Neural cell (in vitro differentiated cells): ENCODE data around the gene SRA1.

ENCODE experiments used
- EP300 ChIP-seq: fragments of 450-650 bp; conservative IDR thresholded peaks from 2 replicates; pipeline ENCODE4 v1.6.1; 2014; ENCODE audit warnings: antibody characterized with exemption, mild to moderate bottlenecking, moderate library complexity; ENCODE audit not compliant: poor library complexity, severe bottlenecking
- EZH2 ChIP-seq: fragments of 200-600, 300-800 bp; shearing (Covaris generic), sonication (generic); IDR thresholded peaks from 2 replicates; pipeline ENCODE4 v1.6.1; 2014; ENCODE audit warnings: antibody characterized with exemption, low read length, borderline replicate concordance, mild to moderate bottlenecking; ENCODE audit not compliant: insufficient read depth, poor library complexity, severe bottlenecking
- MXI1 ChIP-seq: fragments of 450-650 bp; conservative IDR thresholded peaks from 2 replicates; pipeline ENCODE4 v1.6.1; 2014; ENCODE audit warnings: antibody characterized with exemption, mild to moderate bottlenecking; ENCODE audit not compliant: poor library complexity, severe bottlenecking
- POLR2AphosphoS5 ChIP-seq: IDR thresholded peaks from 2 replicates; pipeline ENCODE4 v1.6.1; 2012
- RAD21 ChIP-seq: fragments of 450-650 bp; conservative IDR thresholded peaks from 2 replicates; pipeline ENCODE4 v1.6.1; 2014; ENCODE audit warnings: antibody characterized with exemption, mild to moderate bottlenecking, moderate library complexity
- SMC3 ChIP-seq: fragments of 450-650 bp; conservative IDR thresholded peaks from 2 replicates; pipeline ENCODE4 v1.6.1; 2014; ENCODE audit warnings: antibody characterized with exemption, mild to moderate bottlenecking, moderate library complexity; ENCODE audit not compliant: poor library complexity
- TAF1 ChIP-seq: IDR thresholded peaks from 2 replicates; pipeline ENCODE4 v1.6.1; 2012; ENCODE audit warnings: low read depth
- TF ChIP-seq, protein P1 (sequence below): fragments of 450-650 bp; IDR thresholded peaks from 2 replicates; pipeline ENCODE4 v1.5.1; 2014; ENCODE audit warnings: antibody characterized with exemption, mild to moderate bottlenecking, moderate library complexity; ENCODE audit not compliant: poor library complexity, severe bottlenecking
- TF ChIP-seq, protein P2 (sequence below): IDR thresholded peaks from 2 replicates; pipeline ENCODE4 v1.6.1; 2012; ENCODE audit warnings: borderline replicate concordance

DNA sequence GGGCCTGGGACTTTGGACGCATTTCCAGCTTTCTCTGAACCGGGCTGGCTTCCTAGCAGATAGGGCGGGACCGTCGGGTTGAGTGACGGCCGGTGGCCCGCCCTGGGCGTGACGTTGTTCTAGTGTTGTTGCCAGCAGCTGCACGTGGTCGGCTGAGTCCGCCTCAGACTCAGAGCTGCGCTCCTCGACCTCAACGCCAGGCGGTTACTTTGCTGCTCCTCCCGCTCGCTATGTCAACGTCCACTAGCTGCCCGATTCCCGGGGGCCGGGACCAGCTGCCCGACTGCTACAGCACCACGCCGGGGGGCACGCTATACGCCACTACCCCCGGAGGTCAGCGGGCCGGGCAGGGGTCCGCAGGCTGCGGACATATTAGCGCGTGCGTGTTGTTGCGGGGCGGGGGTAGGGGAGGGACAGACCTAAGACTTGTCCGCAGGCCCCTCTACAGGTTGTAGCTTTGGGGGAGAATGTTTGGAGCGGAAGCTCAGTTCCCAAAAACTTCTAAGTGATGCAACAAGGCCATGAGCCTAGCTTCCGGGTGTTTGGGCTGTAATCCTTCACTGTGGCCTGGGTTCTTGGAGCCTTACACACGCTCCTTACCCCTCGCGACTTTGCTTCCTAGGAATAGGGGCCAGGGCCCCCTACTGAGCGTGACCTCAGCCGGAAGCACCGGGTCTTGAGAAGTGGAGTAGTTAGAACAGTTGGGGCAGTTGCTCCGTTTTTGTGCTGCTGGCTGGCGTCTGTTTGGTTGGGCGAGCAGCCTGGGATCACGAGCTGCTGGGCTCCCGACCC is 9.6 kb downstream of the SRA1 start, which contains the start of gene EIF4EBP3:
- TF ChIP-seq, protein P1, sequence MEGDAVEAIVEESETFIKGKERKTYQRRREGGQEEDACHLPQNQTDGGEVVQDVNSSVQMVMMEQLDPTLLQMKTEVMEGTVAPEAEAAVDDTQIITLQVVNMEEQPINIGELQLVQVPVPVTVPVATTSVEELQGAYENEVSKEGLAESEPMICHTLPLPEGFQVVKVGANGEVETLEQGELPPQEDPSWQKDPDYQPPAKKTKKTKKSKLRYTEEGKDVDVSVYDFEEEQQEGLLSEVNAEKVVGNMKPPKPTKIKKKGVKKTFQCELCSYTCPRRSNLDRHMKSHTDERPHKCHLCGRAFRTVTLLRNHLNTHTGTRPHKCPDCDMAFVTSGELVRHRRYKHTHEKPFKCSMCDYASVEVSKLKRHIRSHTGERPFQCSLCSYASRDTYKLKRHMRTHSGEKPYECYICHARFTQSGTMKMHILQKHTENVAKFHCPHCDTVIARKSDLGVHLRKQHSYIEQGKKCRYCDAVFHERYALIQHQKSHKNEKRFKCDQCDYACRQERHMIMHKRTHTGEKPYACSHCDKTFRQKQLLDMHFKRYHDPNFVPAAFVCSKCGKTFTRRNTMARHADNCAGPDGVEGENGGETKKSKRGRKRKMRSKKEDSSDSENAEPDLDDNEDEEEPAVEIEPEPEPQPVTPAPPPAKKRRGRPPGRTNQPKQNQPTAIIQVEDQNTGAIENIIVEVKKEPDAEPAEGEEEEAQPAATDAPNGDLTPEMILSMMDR, result peak; percentile 47
- no peak for TF ChIP-seq SMC3
- TF ChIP-seq POLR2AphosphoS5, result peak; percentile 32
- TF ChIP-seq EZH2, result no peak
- peak; percentile 23 for TF ChIP-seq RAD21
- no peak for TF ChIP-seq EP300
- TF ChIP-seq, protein P2, sequence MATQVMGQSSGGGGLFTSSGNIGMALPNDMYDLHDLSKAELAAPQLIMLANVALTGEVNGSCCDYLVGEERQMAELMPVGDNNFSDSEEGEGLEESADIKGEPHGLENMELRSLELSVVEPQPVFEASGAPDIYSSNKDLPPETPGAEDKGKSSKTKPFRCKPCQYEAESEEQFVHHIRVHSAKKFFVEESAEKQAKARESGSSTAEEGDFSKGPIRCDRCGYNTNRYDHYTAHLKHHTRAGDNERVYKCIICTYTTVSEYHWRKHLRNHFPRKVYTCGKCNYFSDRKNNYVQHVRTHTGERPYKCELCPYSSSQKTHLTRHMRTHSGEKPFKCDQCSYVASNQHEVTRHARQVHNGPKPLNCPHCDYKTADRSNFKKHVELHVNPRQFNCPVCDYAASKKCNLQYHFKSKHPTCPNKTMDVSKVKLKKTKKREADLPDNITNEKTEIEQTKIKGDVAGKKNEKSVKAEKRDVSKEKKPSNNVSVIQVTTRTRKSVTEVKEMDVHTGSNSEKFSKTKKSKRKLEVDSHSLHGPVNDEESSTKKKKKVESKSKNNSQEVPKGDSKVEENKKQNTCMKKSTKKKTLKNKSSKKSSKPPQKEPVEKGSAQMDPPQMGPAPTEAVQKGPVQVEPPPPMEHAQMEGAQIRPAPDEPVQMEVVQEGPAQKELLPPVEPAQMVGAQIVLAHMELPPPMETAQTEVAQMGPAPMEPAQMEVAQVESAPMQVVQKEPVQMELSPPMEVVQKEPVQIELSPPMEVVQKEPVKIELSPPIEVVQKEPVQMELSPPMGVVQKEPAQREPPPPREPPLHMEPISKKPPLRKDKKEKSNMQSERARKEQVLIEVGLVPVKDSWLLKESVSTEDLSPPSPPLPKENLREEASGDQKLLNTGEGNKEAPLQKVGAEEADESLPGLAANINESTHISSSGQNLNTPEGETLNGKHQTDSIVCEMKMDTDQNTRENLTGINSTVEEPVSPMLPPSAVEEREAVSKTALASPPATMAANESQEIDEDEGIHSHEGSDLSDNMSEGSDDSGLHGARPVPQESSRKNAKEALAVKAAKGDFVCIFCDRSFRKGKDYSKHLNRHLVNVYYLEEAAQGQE, result no peak
- no peak for TF ChIP-seq TAF1
- TF ChIP-seq MXI1, result peak; percentile 27
